Measurements from ENCODE around the gene SPATA19. TPM values are rescaled to one million over a fixed set of nuclear protein-coding genes. Genes with fewer than 3 reads are reported as not detected.

Gene SPATA19
- total RNA-seq, 1 experiment from 2014 or later = not detected

DNA sequence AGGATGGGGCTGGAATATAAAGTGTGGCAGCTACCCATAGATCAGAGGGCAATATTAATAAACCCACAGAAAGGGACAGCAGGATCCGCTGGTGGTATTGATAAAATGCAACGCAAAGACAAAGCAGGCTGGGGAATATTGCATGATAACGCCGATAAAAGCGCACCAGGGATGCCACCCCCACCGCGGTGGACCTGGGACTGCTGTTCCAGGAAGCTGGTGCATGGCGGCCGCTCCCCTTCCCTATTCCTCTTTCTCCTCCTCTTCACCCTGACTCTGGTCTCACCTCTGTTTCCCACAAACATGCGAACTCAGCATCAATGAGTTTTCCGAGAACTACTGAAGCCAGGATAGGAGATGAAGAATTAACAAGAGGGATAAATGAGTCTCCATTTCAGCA, 20.2 kb downstream of the SPATA19 start:
- intact Hi-C loops (cut with micrococcal nuclease; ENCODE audit: unreplicated experiment) = no loop called here
- ChIA-PET CTCF (no interaction called here), POLR2A (ENCODE audit: low non-redundant PET) (no interaction called here)

DNA sequence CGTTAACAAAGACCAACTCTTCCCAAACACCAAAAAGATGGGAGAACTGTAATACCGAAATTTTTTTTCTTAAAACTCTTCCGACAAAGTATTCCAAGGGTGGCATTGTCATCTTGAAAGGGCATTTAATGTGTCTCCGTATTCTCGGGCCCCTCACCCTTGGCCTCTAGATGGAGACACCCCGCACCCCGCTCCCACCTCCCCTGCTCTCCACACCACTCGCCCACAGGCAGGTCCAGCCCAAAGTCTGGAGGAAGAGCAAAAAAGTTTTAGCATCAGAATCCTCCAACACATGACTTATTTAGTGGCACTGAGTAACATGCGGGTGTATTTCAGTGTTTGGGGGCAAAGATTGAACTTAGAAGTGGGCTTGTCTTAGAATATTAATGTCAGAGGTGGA, 20.7 kb downstream of the SPATA19 start:
- intact Hi-C loops (cut with micrococcal nuclease; ENCODE audit: unreplicated experiment) = loop anchor here (5.0 kb wide), 2 partner anchors 692 to 747 kb away; no protein-coding TSS in a partner anchor
- POLR2A ChIA-PET (ENCODE audit: low non-redundant PET) = no interaction called here

More for the DNA sequence above, 20.2 kb downstream of the SPATA19 start:
- no peak for DNase-seq (ENCODE audit: low spot score)
- Histone ChIP-seq H3K9me3 (ENCODE audit: low read depth, low read length, poor library complexity, severe bottlenecking) (no peaks in the 10 kb centered on the region), H3K27me3 (replicated peaks; ENCODE audit: insufficient read depth, low read depth, low read length, poor library complexity) (no peaks in the 10 kb centered on the region), H3K27ac (ENCODE audit: low read depth, low read length, poor library complexity, severe bottlenecking) (no peak overlapping the region), H3K4me1 (ENCODE audit: insufficient read depth, low read length, poor library complexity, severe bottlenecking) (no peaks in the 10 kb centered on the region), H3K36me3 (ENCODE audit: insufficient read depth, low read length, poor library complexity, severe bottlenecking) (no peaks in the 10 kb centered on the region), H3K4me3 (ENCODE audit: low read depth, low read length, poor library complexity, severe bottlenecking) (no peak overlapping the region)
- TF ChIP-seq, protein P1, sequence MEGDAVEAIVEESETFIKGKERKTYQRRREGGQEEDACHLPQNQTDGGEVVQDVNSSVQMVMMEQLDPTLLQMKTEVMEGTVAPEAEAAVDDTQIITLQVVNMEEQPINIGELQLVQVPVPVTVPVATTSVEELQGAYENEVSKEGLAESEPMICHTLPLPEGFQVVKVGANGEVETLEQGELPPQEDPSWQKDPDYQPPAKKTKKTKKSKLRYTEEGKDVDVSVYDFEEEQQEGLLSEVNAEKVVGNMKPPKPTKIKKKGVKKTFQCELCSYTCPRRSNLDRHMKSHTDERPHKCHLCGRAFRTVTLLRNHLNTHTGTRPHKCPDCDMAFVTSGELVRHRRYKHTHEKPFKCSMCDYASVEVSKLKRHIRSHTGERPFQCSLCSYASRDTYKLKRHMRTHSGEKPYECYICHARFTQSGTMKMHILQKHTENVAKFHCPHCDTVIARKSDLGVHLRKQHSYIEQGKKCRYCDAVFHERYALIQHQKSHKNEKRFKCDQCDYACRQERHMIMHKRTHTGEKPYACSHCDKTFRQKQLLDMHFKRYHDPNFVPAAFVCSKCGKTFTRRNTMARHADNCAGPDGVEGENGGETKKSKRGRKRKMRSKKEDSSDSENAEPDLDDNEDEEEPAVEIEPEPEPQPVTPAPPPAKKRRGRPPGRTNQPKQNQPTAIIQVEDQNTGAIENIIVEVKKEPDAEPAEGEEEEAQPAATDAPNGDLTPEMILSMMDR (conservative IDR thresholded peaks at IDR 0.05; ENCODE audit: low read depth, low read length) = no peak
- no peak for TF ChIP-seq EZH2 (IDR thresholded peaks at IDR 0.05; ENCODE audit: borderline replicate concordance, low read depth, low read length, poor library complexity, severe bottlenecking)
- BruUV-seq (replicated peaks) = no TSS peak

DNA sequence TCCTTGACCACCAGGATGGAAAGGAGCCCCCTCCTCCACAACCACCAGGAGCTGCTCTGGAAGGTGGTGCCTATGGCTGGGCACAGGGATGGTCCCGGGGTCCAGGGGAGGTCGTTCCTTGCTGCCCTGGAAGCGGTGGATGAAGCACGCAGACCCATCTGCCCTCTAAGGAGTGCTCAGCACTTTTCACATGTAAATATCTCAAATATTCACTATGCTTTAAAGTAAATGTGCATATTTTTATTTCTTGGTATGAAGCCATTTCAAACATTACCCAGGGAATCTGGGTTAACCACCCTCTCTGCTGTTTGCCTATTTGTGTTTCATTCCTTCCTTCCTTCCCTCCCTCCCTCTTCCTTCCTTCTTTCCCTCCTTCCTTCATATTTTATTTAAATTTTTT, 21.7 kb downstream of the SPATA19 start:
- POLR2A ChIA-PET (ENCODE audit: low non-redundant PET) = no interaction called here
- no peaks in the 10 kb centered on the region for H3K27me3 ChIP-seq (replicated peaks; ENCODE audit: insufficient read depth, low read depth, low read length, poor library complexity)
- intact Hi-C loops (cut with micrococcal nuclease; ENCODE audit: unreplicated experiment) = loop anchor here (5.0 kb wide), 2 partner anchors 691 to 746 kb away; no protein-coding TSS in a partner anchor
- H3K27ac ChIP-seq (ENCODE audit: low read depth, low read length, poor library complexity, severe bottlenecking) = no peak overlapping the region
- H3K36me3 ChIP-seq (ENCODE audit: insufficient read depth, low read length, poor library complexity, severe bottlenecking) = no peaks in the 10 kb centered on the region
- CTCF ChIA-PET = no interaction called here
- no peaks in the 10 kb centered on the region for H3K4me1 ChIP-seq (ENCODE audit: insufficient read depth, low read length, poor library complexity, severe bottlenecking)
- no TSS peak for BruUV-seq (replicated peaks)
- no peak for DNase-seq (ENCODE audit: low spot score)
- no peak overlapping the region for H3K4me3 ChIP-seq (ENCODE audit: low read depth, low read length, poor library complexity, severe bottlenecking)
- TF ChIP-seq EZH2 (IDR thresholded peaks at IDR 0.05; ENCODE audit: borderline replicate concordance, low read depth, low read length, poor library complexity, severe bottlenecking) = no peak
- TF ChIP-seq, protein P1 (conservative IDR thresholded peaks at IDR 0.05; ENCODE audit: low read depth, low read length) = no peak
- no peaks in the 10 kb centered on the region for H3K9me3 ChIP-seq (ENCODE audit: low read depth, low read length, poor library complexity, severe bottlenecking)

More for the DNA sequence above, 20.7 kb downstream of the SPATA19 start:
- no peak overlapping the region for H3K27ac ChIP-seq (ENCODE audit: low read depth, low read length, poor library complexity, severe bottlenecking)
- H3K4me3 ChIP-seq (ENCODE audit: low read depth, low read length, poor library complexity, severe bottlenecking) = no peak overlapping the region
- BruUV-seq (replicated peaks) = no TSS peak
- no peaks in the 10 kb centered on the region for H3K4me1 ChIP-seq (ENCODE audit: insufficient read depth, low read length, poor library complexity, severe bottlenecking)
- H3K36me3 ChIP-seq (ENCODE audit: insufficient read depth, low read length, poor library complexity, severe bottlenecking) = no peaks in the 10 kb centered on the region
- DNase-seq (ENCODE audit: low spot score) = no peak
- H3K9me3 ChIP-seq (ENCODE audit: low read depth, low read length, poor library complexity, severe bottlenecking) = no peaks in the 10 kb centered on the region
- H3K27me3 ChIP-seq (replicated peaks; ENCODE audit: insufficient read depth, low read depth, low read length, poor library complexity) = no peaks in the 10 kb centered on the region
- no peak for TF ChIP-seq EZH2 (IDR thresholded peaks at IDR 0.05; ENCODE audit: borderline replicate concordance, low read depth, low read length, poor library complexity, severe bottlenecking)
- TF ChIP-seq, protein P1 (conservative IDR thresholded peaks at IDR 0.05; ENCODE audit: low read depth, low read length) = no peak
- CTCF ChIA-PET = no interaction called here

All from A673 (cell line).